Keratinocyte (primary cell): ENCODE data around the gene RC3H1. TPM values are rescaled to one million over a fixed set of nuclear protein-coding genes. Genes with fewer than 3 reads are reported as not detected.

Experiments used
- DNase-seq: peaks from one replicate; pipeline ENCODE4 v3.0.0-alpha.2; 2011; ENCODE audit warnings: low read depth, missing footprints, low spot score
- FAIRE-seq: peaks from 2 replicates; lab custom pipeline; 2011; peaks lifted over from hg19 to GRCh38; lab: Jason Lieb, UNC
- H2AFZ ChIP-seq: 2 replicates; pipeline ENCODE4 v1.6.0; 2012; ENCODE audit warnings: low read length, control low read depth, inconsistent platforms; ENCODE audit not compliant: control insufficient read depth
- H3K27ac ChIP-seq: 2 replicates; pipeline ENCODE4 v1.5.1; 2011; ENCODE audit warnings: low read length; ENCODE audit not compliant: control insufficient read depth, insufficient read depth
- H3K27me3 ChIP-seq: 3 replicates; pipeline ENCODE4 v1.6.0; 2011; ENCODE audit warnings: low read length; ENCODE audit not compliant: control insufficient read depth, insufficient read depth; ENCODE audit errors: extremely low read depth
- H3K36me3 ChIP-seq, 2 experiments: 2 replicates in 1 of 2; 3 replicates in 1 of 2; pipeline ENCODE4 v1.5.1; 2011; ENCODE audit warnings: low read length in 2 of 2, mild to moderate bottlenecking in 1 of 2; ENCODE audit not compliant: control insufficient read depth in 2 of 2, insufficient read depth in 2 of 2; ENCODE audit errors: extremely low read depth in 1 of 2
- H3K4me1 ChIP-seq: 3 replicates; pipeline ENCODE4 v1.5.1; 2011; ENCODE audit warnings: low read length; ENCODE audit not compliant: control insufficient read depth, insufficient read depth; ENCODE audit errors: extremely low read depth
- H3K4me2 ChIP-seq: 3 replicates; pipeline ENCODE4 v1.6.0; 2011; ENCODE audit warnings: low read depth, low read length; ENCODE audit not compliant: control insufficient read depth, insufficient read depth; ENCODE audit errors: extremely low read depth
- H3K4me3 ChIP-seq, 3 experiments: fragments of 200-600 bp in 1 of 3; sonication (generic) in 1 of 3; 2 replicates in 2 of 3; 3 replicates in 1 of 3; pipeline ENCODE4 v1.5.1; 2011 to 2016; ENCODE audit warnings: low read length in 3 of 3, mild to moderate bottlenecking in 3 of 3, control low read depth in 2 of 3, inconsistent platforms in 1 of 3, low read depth in 1 of 3, mixed read lengths in 1 of 3, mixed run types in 1 of 3, moderate library complexity in 1 of 3; ENCODE audit not compliant: control insufficient read depth in 2 of 3, insufficient read depth in 2 of 3; ENCODE audit errors: extremely low read depth in 1 of 3
- H3K79me2 ChIP-seq: 2 replicates; pipeline ENCODE4 v1.6.0; 2012; ENCODE audit warnings: low read length; ENCODE audit not compliant: control insufficient read depth, insufficient read depth
- H3K9ac ChIP-seq: 3 replicates; pipeline ENCODE4 v1.6.0; 2011; ENCODE audit warnings: low read length; ENCODE audit not compliant: control insufficient read depth, insufficient read depth; ENCODE audit errors: extremely low read depth
- H3K9me1 ChIP-seq: 3 replicates; pipeline ENCODE4 v1.6.0; 2011; ENCODE audit warnings: low read length; ENCODE audit not compliant: control insufficient read depth, insufficient read depth; ENCODE audit errors: extremely low read depth
- H3K9me3 ChIP-seq: 2 replicates; pipeline ENCODE4 v1.5.1; 2012; ENCODE audit warnings: low read depth, low read length; ENCODE audit not compliant: control insufficient read depth
- H4K20me1 ChIP-seq: 3 replicates; pipeline ENCODE4 v1.6.0; 2011; ENCODE audit warnings: low read length; ENCODE audit not compliant: control insufficient read depth, insufficient read depth; ENCODE audit errors: extremely low read depth
- EZH2 ChIP-seq: IDR thresholded peaks from one replicate; pipeline ENCODE4 v1.6.1; 2012; ENCODE audit warnings: inconsistent platforms, mild to moderate bottlenecking, low read length, moderate library complexity
- dilution Hi-C: fragments of 300-500 bp; cut with MboI; formaldehyde crosslinking; loops from one replicate; pipeline ENCODE4 v1.7.0; 2020; ENCODE audit warnings: low sequenced_read_pairs; ENCODE audit not compliant: extremely low pct_ligation_motif_present
- polyA plus RNA-seq, 5 experiments: library from polyadenylated mRNA; depleted of rRNA in 3 of 5; stranded (reverse) in 3 of 5; stranded (forward) in 1 of 5; unstranded in 1 of 5; fragments of >200 nt; gene quantifications; 1 replicate in 1 of 5; 2 replicates in 3 of 5; 3 replicates in 1 of 5; pipeline versions ENCODE4 v1.2.1 to v1.2.3, GENCODE V29; 2011 to 2012; ENCODE audit warnings: missing spikeins in 2 of 5, low read depth in 1 of 5, low replicate concordance in 1 of 5
- TF ChIP-seq, protein P1 (sequence below), 3 experiments: IDR thresholded peaks in 1 of 3; conservative IDR thresholded peaks in 1 of 3; optimal IDR thresholded peaks in 1 of 3; 2 replicates in 2 of 3; 3 replicates in 1 of 3; pipeline versions ENCODE3 to v1.5.1; 2011; ENCODE audit warnings: low read length in 3 of 3, mild to moderate bottlenecking in 3 of 3, moderate library complexity in 2 of 3, control low read depth in 1 of 3, inconsistent platforms in 1 of 3; ENCODE audit not compliant: insufficient read depth in 2 of 3; ENCODE audit errors: extremely low read depth in 1 of 3

RC3H1 gene
- polyA plus RNA-seq, 1 donor (not counting 4 experiments of a cell fraction or from before 2014, with no cell fraction given), result 10.4 TPM

DNA sequence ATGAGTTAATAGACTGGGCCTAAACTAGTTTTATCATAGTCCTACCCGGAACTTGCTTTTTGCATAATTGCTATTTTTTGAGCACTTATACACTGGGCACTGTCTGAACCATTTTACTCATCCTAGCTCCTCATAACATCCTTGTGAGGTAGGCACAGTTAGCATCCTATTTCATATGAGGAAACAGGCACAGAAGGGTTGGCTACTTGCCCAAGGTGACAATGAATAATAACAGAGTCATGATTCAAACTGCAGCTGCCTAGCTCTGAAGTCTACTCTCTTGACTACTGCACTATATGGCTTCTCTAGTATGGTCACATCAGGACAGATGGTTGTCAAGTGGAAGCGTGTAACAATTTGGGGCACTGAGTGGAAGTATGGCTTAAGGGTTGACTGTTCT, 18.2 kb upstream of the RC3H1 start:
- DNase-seq, result peak; percentile 45
- no peak overlapping the region for H3K4me3 ChIP-seq
- TF ChIP-seq, protein P1, sequence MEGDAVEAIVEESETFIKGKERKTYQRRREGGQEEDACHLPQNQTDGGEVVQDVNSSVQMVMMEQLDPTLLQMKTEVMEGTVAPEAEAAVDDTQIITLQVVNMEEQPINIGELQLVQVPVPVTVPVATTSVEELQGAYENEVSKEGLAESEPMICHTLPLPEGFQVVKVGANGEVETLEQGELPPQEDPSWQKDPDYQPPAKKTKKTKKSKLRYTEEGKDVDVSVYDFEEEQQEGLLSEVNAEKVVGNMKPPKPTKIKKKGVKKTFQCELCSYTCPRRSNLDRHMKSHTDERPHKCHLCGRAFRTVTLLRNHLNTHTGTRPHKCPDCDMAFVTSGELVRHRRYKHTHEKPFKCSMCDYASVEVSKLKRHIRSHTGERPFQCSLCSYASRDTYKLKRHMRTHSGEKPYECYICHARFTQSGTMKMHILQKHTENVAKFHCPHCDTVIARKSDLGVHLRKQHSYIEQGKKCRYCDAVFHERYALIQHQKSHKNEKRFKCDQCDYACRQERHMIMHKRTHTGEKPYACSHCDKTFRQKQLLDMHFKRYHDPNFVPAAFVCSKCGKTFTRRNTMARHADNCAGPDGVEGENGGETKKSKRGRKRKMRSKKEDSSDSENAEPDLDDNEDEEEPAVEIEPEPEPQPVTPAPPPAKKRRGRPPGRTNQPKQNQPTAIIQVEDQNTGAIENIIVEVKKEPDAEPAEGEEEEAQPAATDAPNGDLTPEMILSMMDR (optimal IDR thresholded peaks at IDR 0.05 in 1 of 3, IDR thresholded peaks at IDR 0.05 in 1 of 3, conservative IDR thresholded peaks at IDR 0.05 in 1 of 3; ENCODE audit: extremely low read depth in 1 of 3, insufficient read depth in 2 of 3, low read length in 3 of 3), result no peak
- no peak for TF ChIP-seq EZH2
- no peak overlapping the region for H3K27ac ChIP-seq
- dilution Hi-C loops, result no loop called here
- no peaks in the 10 kb centered on the region for H3K27me3 ChIP-seq
- H3K4me2 ChIP-seq, result no peak overlapping the region
- H3K9me3 ChIP-seq, result no peaks in the 10 kb centered on the region
- H2AFZ ChIP-seq, result no peak overlapping the region
- H3K4me1 ChIP-seq, result no peaks in the 10 kb centered on the region
- peak; percentile 73 for FAIRE-seq
- H3K9ac ChIP-seq, result no peak overlapping the region
- H3K9me1 ChIP-seq, result no peaks in the 10 kb centered on the region
- no peaks in the 10 kb centered on the region for H3K36me3 ChIP-seq
- H3K79me2 ChIP-seq, result no peaks in the 10 kb centered on the region
- H4K20me1 ChIP-seq, result no peaks in the 10 kb centered on the region

- H3K36me3 ChIP-seq, result no peaks in the 10 kb centered on the region
- dilution Hi-C loops, result no loop called here
- H3K4me2 ChIP-seq, result no peak overlapping the region
- no peak overlapping the region for H3K9ac ChIP-seq
- no peaks in the 10 kb centered on the region for H3K9me3 ChIP-seq
- H3K27me3 ChIP-seq, result no peaks in the 10 kb centered on the region
- no peaks in the 10 kb centered on the region for H3K79me2 ChIP-seq
- no peak overlapping the region for H2AFZ ChIP-seq
- H3K4me3 ChIP-seq, result no peak overlapping the region
- no peak for FAIRE-seq
- H3K4me1 ChIP-seq, result no peaks in the 10 kb centered on the region
- H3K9me1 ChIP-seq, result no peaks in the 10 kb centered on the region
- TF ChIP-seq, protein P1 (optimal IDR thresholded peaks at IDR 0.05 in 1 of 3, IDR thresholded peaks at IDR 0.05 in 1 of 3, conservative IDR thresholded peaks at IDR 0.05 in 1 of 3; ENCODE audit: extremely low read depth in 1 of 3, insufficient read depth in 2 of 3, low read length in 3 of 3), result no peak
- no peak for TF ChIP-seq EZH2
- no peak overlapping the region for H3K27ac ChIP-seq
- DNase-seq, result no peak
- no peaks in the 10 kb centered on the region for H4K20me1 ChIP-seq
Measured at GRCh38 chr1:174039027-174039426, 16.9 kb upstream of the RC3H1 start.
